Right lobe of liver (tissue), 4 donors: ENCODE measurements around the gene OTOR.

Source experiments
- CTCF ChIP-seq, 4 donors: fragments of 200-600 bp in 3 of 4; fragments of 450-650 bp in 1 of 4; IDR thresholded peaks; one replicate each; pipeline versions ENCODE4 v1.5.1 to v1.8.0; 2016 to 2022; ENCODE audit warnings: antibody characterized with exemption in 4 of 4, mild to moderate bottlenecking in 2 of 4
- POLR2A ChIP-seq: fragments of 450-650 bp; IDR thresholded peaks from one replicate; pipeline ENCODE4 v1.6.1; 2017; ENCODE audit warnings: antibody characterized with exemption, mild to moderate bottlenecking
- donor health status: DM: no; HTN: no; CAD: no.
- donor health status: DM: no; HTN: no; CAD: no.
- donor health status: DM: no; HTN: yes; CAD: no.

GRCh38 chr20:16699293-16699692, 48.9 kb upstream of the OTOR start:
- TF ChIP-seq CTCF (IDR thresholded peaks at IDR 0.05): no peak
- TF ChIP-seq POLR2A: no peak
